GM03348 (cell line): Measurements from ENCODE around the gene CLEC5A.
"Not testable (repeated sequence)": the region's sequence is repeated elsewhere in the genome, so short reads cannot be mapped to it uniquely, and the experiment has no call there.

Source experiments
- DNase-seq: peaks from one replicate; pipeline ENCODE4 v3.0.0; 2012; ENCODE audit warnings: low spot score

The CLEC5A gene

GRCh38 chr7:141946796-141947195 is at the start of gene CLEC5A:
TSS of gene CLEC5A (minus strand) at chr7:141946974. CDS start at chr7:141946292, 682 bp downstream.
- no peak for DNase-seq

GRCh38 chr7:141993354-141993753 is 46.6 kb upstream of the CLEC5A start:
- no peak for DNase-seq

GRCh38 chr7:141992688-141993087 is 45.9 kb upstream of the CLEC5A start:
- no peak for DNase-seq

GRCh38 chr7:141992156-141992555 is 45.4 kb upstream of the CLEC5A start:
- DNase-seq, result no peak

- DNase-seq, result no peak
These were observed 44.4 kb upstream of the CLEC5A start for GRCh38 chr7:141991140-141991539.

GRCh38 chr7:141990011-141990725 is 43.4 kb upstream of the CLEC5A start:
- no peak for DNase-seq

- not testable (repeated sequence) for DNase-seq
These were observed 41.0 kb upstream of the CLEC5A start for GRCh38 chr7:141987803-141988202.

GRCh38 chr7:141986923-141987322 is 40.1 kb upstream of the CLEC5A start:
- no peak for DNase-seq

GRCh38 chr7:141985926-141986325 is 39.2 kb upstream of the CLEC5A start:
- not testable (repeated sequence) for DNase-seq

GRCh38 chr7:141979568-141979967 is 32.8 kb upstream of the CLEC5A start:
- no peak for DNase-seq

- DNase-seq, result no peak
These were observed 31.6 kb upstream of the CLEC5A start for GRCh38 chr7:141978351-141978750.

- DNase-seq, result no peak
These were observed 29.9 kb upstream of the CLEC5A start for GRCh38 chr7:141976524-141977245.

- DNase-seq, result peak; percentile 71
These were observed 29.2 kb upstream of the CLEC5A start for GRCh38 chr7:141975806-141976523.

GRCh38 chr7:141974831-141975230 is 28.1 kb upstream of the CLEC5A start:
- no peak for DNase-seq

GRCh38 chr7:141973673-141974072 is 26.9 kb upstream of the CLEC5A start, which contains the start of gene TAS2R38:
TSS of gene TAS2R38 (minus strand) at chr7:141973773. CDS start at chr7:141973689, 84 bp downstream.
- DNase-seq, result no peak

GRCh38 chr7:141960687-141961422 is 14.1 kb upstream of the CLEC5A start:
- no peak for DNase-seq

GRCh38 chr7:141956084-141956483 is 9.3 kb upstream of the CLEC5A start:
- DNase-seq, result no peak

- no peak for DNase-seq
These were observed 7.6 kb upstream of the CLEC5A start for GRCh38 chr7:141954334-141954733.

GRCh38 chr7:141952461-141952860 is 5.7 kb upstream of the CLEC5A start:
- DNase-seq, result no peak

GRCh38 chr7:141950806-141951205 is 4.0 kb upstream of the CLEC5A start:
- no peak for DNase-seq

- no peak for DNase-seq
These were observed 3.1 kb upstream of the CLEC5A start for GRCh38 chr7:141949911-141950310.

GRCh38 chr7:141949451-141949850 is 2.7 kb upstream of the CLEC5A start:
- no peak for DNase-seq
